GM19099 (cell line): ENCODE data around the gene ITM2A.

Source experiments
- POLR2A ChIP-seq: IDR thresholded peaks from 3 replicates; pipeline ENCODE4 v1.6.1; 2011; ENCODE audit warnings: low read depth; ENCODE audit not compliant: insufficient read length; ENCODE audit errors: extremely low read depth

The ITM2A gene

DNA sequence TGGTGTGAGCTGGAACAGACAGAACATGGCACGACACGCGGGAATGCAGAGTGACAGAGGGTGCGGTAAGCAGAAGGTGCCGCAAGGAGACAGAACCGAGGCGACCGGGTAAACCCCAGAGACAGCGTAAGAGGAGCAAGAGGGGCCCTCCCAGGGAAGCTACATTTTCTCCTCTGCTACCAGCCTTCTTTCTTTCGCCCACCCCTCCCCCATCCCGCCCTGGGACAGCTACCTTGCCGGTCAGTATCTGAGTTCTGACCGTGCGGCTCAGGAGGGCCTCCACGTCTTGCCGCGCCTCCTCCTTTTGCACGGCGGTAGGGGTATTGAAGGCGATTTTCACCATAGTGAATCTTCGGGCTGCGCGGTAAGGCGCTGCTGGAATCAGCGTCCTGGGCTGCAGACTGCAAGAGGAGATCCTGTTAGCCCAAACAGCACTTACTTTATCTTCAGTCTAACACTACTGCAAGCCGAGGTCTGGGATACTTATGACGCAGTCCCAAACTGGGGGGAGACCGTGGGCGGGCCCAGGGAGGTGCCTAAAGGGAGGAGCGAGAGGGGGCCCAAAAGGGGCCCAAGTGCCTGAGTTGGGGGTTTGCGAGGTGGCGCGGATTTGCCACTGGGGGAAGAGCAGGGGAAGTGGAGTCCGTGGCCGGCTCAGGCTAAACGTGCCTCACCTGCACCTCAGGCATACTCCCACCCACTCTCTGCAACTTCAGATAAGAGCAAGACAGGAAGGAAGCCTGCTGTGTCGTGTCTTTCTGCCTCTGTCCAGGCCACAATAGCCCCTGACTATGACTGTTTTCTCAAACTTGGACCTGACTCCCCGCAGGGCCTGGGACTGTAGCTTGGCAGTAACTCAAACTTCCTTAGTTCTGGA lies at the start of gene ITM2A:
Gene ITM2A, minus strand, starts transcription at position 462 of the 877 bp plus-strand sequence. Its CDS starts 119 bp downstream, at position 343.
- no peak for TF ChIP-seq POLR2A

DNA sequence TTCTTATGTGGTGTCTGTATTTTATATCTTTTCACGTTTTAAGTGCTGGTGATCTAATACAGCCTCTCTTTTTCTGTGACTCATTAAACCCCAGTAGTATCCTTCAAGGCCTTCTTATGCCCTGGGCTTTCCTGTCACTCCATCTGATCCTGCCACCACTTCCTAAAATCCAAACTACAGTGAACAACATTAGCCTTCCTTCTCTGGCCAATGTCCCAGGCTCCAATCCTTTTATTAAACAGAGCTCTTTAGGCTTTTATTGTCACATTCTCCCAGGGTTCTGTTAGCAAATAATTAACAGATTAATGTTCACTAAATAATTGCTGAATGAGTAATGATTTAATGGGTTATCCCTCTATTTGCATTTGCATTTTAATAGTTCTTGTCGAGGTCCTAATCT lies 47.9 kb upstream of the ITM2A start:
- no peak for TF ChIP-seq POLR2A

DNA sequence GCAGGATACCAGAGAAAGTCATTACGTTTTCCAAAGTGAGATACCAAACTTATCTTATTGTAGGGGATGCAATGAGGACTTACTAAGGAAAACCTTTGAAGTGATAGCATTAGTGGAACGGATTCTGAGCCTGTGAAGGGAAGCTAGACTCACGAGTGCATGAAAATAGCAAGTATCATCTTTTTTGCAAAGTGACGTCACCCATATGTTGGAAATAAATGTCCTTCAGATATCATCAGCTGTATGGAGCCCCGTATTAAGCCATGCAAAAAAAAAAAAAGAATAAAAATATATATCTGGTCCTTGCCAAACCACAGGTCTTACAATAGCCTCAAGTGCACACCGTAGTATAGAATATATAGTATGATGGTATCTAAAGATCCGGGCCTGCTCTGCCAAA lies 46.8 kb upstream of the ITM2A start:
- no peak for TF ChIP-seq POLR2A

DNA sequence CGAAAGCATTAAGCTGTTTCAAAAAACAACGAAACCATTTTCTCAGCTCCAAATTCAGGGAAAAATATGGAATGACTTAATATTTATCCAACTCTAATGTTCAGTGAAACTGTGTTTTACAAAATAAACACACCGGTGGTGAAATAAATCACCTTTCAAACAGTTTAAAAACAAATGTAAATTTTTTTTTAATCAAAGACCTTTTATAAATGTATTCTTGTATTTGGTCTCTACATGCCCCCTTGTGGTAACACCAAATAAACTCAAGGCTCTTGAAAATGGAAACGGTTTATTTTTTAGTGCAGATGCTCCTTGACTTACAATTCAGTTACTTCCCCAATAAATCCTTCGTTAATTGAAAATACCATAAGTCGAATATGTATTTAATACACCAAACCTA lies 45.8 kb upstream of the ITM2A start:
- TF ChIP-seq POLR2A: no peak

DNA sequence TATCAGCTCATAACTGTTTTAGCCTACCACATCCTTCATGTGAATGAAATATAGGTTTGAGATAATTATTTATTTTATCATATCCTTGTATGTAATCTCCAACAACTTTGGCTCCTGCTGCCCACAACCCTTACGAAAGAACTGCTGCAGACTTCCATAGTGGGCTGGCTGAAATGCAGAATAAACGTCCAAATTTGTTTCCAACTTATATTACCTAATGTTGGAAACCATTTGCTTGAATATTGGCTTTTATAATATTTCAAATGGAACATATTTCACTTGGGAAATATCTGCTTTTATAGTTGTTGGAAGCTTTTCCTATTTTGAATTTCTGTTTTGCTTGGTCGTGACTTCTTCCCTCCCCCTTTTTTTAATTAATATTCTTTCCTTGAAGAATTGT lies 45.0 kb upstream of the ITM2A start:
- TF ChIP-seq POLR2A: no peak

DNA sequence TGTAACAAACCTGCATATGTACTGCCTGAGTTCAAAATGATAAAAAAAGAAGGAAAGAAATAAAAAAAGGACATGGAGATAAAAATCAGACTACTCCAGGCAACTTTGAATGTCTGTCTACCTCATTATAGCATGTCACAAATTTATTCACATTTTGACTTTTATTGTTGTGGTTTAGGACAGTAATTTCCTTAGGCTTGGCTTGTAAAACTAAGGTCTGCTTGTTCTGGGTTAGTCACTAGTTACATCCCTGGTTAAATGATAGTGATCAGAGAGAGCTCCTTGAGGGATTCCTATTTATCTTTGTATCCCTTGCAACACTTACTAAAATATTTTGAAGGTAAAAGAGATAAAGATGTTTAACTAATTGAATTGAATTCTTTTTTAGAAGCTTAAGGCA lies 42.5 kb upstream of the ITM2A start:
- TF ChIP-seq POLR2A: no peak

DNA sequence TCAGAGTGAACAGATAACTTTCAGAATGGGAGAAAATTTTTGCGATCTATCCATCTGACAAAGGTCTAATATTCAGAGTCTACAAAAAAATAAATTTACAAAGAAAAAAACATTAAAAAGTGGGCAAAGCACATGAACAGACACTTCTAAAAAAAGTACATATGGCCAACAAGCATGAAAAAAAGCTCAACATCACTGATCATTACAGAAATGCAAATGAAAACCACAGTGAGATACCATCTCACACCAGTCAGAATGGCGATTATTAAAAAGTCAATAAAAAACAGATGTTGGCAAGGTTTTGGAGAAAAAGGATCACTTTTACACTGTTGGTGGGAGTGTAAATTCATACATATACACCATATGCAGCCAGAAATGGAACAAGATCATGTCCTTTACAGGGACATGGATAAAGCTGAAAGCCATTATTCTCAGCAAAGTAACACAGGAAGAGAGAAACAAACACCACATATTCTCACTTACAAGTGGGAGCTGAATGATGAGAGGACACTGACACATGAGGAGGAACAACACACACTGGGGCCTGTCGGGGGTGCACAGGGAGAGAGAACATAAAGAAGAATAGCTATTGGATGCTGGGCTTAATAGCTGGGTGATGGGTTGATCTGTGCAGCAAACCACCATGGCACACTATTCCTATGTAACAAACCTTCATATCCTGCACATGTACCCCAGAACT lies 41.6 kb upstream of the ITM2A start:
- no peak for TF ChIP-seq POLR2A

DNA sequence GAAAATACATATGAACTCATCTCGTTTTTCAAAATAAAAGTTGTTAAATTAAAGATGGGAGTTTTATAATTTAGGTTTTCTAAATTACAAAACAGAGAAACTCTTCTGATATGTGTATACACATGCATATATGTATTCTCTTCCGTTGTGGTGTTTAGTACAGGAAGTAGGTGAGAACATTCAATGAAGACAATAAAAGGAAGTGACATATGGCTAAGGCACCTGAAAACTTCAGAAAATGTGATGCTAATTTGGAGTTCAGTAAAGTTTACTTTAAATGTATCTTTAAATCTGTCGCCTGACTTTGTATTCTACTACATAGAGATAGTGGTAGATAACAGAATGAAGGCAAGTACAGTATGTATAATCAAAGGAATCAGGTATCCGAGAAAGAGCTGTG lies 33.5 kb upstream of the ITM2A start:
- no peak for TF ChIP-seq POLR2A

DNA sequence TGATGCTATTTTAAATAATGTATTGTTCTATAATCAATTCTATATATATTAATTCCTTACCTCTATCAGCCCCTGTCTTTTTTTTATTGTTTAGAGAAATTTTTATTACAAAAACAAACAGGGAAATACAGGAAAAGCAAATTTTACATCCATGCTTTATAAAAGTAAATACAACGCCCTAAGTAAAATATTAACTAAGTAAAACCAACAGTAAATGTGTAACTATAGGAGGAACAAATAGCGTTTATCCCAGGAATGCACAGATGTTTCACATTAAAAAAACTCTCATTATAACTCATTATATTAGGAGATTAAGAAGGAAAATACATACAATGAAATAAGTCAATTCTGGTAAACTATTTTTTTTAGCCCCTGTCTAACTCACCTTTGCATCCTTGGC lies 8.2 kb upstream of the ITM2A start:
- TF ChIP-seq POLR2A: no peak

DNA sequence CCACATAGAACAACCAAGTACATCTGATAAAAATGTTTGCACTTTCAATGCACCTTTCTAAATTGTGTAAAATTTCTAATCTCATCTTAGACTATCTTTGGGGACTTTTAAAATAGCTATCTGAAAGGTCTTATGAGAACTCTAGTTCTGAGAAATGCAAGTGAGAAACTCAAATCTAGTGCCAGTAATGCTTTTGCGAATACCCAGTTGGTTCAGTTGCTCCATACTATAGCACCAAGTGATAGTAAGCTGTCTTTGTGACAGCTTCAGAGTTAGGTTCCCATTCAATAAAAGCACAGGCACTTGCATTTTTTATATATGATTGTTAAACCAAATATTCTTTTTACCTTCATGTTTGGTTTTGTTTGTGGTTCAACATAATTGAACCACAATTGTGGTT lies 4.5 kb upstream of the ITM2A start:
- no peak for TF ChIP-seq POLR2A

DNA sequence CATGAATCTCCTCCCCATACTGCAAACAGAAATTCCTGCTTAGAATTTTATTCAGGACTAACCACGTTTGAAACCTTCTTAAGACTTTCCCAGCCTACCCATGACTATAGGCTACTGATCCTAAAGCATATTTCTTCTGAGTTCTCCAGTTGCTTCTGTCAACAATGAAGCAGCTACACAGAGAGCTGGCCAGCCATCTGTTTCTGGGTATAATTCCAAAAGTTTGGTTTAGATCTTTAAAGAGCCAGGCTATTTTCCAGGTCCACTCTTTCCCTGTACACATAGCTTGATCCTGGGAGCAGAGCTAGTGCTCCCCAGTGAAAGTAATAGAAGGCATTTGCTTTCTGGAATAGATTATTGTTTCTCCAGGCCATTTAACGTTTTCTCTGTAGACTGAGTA lies 4.0 kb upstream of the ITM2A start:
- no peak for TF ChIP-seq POLR2A

DNA sequence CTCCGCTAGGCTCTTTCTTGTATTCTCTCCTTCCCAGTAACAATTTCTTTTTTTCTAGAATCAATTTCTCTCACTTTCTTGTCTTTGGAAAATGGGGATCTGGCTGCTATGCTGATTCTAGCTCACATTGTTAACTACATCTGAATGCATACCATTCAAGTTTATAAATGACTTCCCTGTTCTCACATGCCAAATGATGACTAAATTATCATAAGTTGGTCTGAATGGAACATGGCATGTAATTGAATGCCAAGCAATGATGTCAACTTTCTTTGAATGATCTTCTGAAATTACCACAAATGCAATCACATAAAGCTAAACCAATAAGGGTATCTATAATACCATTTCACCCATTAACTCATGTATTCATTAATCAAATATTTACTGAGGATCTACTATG lies 2.7 kb upstream of the ITM2A start:
- TF ChIP-seq POLR2A: no peak

DNA sequence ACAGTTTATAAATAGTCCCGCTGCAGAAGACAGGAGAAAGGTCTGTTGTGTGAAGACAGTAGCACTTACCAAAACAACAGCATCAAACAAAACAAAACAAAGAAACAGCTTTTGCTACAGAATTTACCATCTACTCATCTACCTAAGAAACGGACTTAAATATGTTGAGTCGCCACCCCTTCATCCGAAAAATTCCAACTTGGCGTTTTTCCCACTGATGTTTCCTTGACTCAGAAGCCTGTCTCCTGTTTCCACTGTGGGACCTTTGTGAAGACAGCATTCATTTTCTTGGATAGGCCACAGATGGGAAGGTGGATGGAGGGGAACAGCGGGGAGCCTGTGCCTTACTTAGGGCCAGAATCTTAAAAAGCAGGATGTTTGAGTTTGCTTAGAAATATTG lies 1.3 kb upstream of the ITM2A start:
- TF ChIP-seq POLR2A: no peak

DNA sequence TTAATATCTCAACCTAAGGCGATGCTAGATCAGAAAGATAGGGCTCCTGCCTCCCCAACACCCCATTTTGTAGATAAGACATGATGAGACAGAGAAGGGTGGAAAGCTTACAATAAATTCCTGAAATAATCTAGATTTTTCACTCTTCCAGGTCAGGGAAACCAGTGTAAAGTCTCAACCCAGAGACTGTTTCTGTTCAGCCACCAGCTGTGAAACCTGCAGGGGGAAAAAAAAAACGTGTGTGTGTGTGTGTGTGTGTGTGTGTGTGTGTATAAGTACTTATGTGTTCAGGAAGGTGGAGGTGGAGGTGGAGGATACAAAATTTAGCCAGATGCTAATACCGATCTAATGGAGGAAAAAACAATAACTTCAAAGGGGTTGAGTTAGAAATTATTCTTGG lies 773 bp upstream of the ITM2A start:
- TF ChIP-seq POLR2A: no peak

DNA sequence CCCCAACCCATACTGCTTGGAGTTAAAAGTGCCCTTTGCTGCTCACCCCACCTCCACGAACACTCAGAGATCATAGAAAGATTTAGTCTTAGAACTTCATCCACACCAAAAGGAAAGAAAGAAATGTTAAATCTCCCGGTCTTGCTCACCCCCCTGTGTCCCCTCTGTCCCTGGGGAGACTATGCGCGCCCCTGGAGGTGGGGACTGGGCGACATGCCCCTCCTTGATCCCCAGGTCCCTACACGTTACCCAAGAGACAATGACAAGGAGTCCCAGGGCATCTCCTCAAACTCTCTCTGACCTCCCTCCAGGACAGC lies 620 bp downstream of the ITM2A start:
- TF ChIP-seq POLR2A: no peak

DNA sequence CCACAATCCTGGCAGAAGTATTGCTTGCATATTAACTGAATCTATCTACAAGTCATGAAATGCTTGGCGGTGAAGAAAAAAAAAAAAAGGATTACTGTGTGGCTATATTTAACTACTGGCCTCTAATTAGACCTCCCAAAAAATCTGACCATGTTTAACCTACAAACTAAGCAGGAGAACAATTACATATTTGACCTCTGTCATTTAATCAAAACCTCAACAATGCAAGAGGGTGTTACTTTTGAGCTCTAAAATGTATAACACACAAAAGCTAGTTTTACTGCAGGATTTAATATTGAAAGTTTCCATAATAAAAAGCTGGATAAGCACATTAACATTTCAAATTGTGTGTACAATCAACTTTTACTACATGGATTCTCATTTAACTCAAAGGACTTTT lies 1.5 kb downstream of the ITM2A start:
- no peak for TF ChIP-seq POLR2A

DNA sequence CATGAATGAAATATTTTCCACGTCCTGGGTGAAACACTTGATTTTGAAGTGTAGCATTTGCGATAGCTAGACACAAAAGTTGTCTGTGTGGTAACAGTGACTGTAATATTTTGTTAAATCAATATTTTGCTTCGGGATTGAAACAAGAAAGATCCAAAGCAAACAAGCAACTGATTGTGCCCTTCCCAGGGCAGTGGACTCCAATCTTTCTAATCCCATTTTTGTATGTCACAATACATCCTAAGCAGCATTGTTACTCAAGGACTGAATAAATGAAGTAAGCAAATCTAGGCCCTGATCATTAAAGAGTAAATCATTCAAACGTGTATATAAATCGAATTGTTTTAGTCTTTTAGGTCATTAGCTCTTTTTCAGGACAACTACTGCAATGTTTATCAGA lies 2.8 kb downstream of the ITM2A start:
- no peak for TF ChIP-seq POLR2A

DNA sequence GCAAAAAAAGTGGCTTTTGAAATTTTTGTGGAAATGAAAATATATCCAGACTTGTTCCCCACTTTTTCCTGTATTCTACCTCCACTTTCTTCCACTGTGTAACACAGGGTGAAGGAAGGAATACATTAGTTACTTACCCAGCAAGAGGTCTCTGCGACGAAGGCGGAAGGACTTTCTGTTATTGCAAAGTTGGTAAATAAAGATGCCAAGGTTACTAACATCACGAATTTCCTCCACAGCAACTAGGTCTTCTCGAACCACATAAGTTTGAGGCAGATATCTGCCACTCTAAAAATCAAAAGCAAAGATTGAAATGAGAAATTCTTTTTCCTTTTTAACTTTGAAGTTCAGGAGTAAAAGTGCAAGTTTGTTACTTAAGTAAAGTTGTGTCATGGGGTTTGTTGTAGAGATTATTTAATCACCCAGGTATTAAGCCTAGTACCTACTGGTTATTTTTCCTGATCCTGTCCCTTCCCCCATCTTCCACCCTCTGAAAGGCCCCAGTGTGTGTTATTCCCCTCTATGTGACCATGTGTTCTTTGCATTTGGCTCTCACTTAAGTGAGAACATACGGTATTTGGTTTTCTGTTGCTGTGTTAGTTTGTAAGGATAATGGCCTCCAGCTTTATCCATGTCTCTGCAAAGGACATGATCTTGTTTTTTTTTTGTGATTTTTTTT lies 5.8 kb downstream of the ITM2A start:
- TF ChIP-seq POLR2A: no peak
